ENCODE results near the gene UBE2V1. TPM values are rescaled to one million over a fixed set of nuclear protein-coding genes. Genes with fewer than 3 reads are reported as not detected.

Gene UBE2V1
- total and polyA plus RNA-seq, 2 of the 13 experiments (the other 11 are each of a cell fraction or from before 2014, with no cell fraction given): 81.3 to 132 TPM

- TF ChIP-seq ZNF275 (CRISPR knock-in tag; IDR thresholded peaks at IDR 0.05; ENCODE audit: borderline replicate concordance) (no peak), SMYD3 (CRISPR knock-in tag; IDR thresholded peaks at IDR 0.05) (no peak), NRL (CRISPR knock-in tag; IDR thresholded peaks at IDR 0.05; ENCODE audit: borderline replicate concordance) (0 out of 2 replicates have a peak, but pooled peaks have one; percentile 21), ATF7 (IDR thresholded peaks at IDR 0.05) (no peak), ATF7 (CRISPR knock-in tag; IDR thresholded peaks at IDR 0.05) (0 out of 2 replicates have a peak, but pooled peaks have one; percentile 50), ELF1 (CRISPR knock-in tag; IDR thresholded peaks at IDR 0.05) (no peak), PLSCR1 (CRISPR knock-in tag; IDR thresholded peaks at IDR 0.05; ENCODE audit: borderline replicate concordance) (no peak), ZNF10 (CRISPR knock-in tag; IDR thresholded peaks at IDR 0.05; ENCODE audit: borderline replicate concordance, low read depth) (no peak), SP2 (CRISPR knock-in tag; IDR thresholded peaks at IDR 0.05) (no peak), ZBTB44 (CRISPR knock-in tag; IDR thresholded peaks at IDR 0.05) (no peak), ZNF776 (CRISPR knock-in tag; IDR thresholded peaks at IDR 0.05) (no peak), ZNF331 (CRISPR knock-in tag; IDR thresholded peaks at IDR 0.05) (no peak), ZNF619 (CRISPR knock-in tag; IDR thresholded peaks at IDR 0.05) (no peak), ZNF782 (CRISPR knock-in tag; IDR thresholded peaks at IDR 0.05; ENCODE audit: borderline replicate concordance) (no peak), ZBTB39 (CRISPR knock-in tag; IDR thresholded peaks at IDR 0.05) (no peak), BATF2 (CRISPR knock-in tag; IDR thresholded peaks at IDR 0.05) (no peak), CBX2 (IDR thresholded peaks at IDR 0.05; ENCODE audit: low read depth, low read length) (no peak), CBX2 (CRISPR knock-in tag; IDR thresholded peaks at IDR 0.05; ENCODE audit: low read depth) (no peak), MNT (IDR thresholded peaks at IDR 0.05) (no peak), KLF12 (CRISPR knock-in tag; IDR thresholded peaks at IDR 0.05; ENCODE audit: borderline replicate concordance) (no peak)
- TF ChIP-seq, protein P1, sequence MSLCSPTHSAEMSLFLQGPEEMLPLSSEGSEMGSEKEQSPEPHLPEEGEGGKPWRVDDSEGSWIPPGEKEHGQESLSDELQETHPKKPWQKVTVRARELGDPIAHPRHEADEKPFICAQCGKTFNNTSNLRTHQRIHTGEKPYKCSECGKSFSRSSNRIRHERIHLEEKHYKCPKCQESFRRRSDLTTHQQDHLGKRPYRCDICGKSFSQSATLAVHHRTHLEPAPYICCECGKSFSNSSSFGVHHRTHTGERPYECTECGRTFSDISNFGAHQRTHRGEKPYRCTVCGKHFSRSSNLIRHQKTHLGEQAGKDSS (CRISPR knock-in tag; IDR thresholded peaks at IDR 0.05; ENCODE audit: borderline replicate concordance, low read depth): no peak
These were observed 28.2 kb upstream of the UBE2V1 start (continued) for GRCh38 chr20:50141018-50141675.
